ENCODE data around the gene SETD2. TPM values are rescaled to one million over a fixed set of nuclear protein-coding genes. Genes with fewer than 3 reads are reported as not detected.
"Not testable (repeated sequence)": the region's sequence is repeated elsewhere in the genome, so short reads cannot be mapped to it uniquely, and the experiment has no call there.

The SETD2 gene
- polyA plus RNA-seq, 3 donors = 10.8 to 18.8 (median 15.4) TPM

DNA sequence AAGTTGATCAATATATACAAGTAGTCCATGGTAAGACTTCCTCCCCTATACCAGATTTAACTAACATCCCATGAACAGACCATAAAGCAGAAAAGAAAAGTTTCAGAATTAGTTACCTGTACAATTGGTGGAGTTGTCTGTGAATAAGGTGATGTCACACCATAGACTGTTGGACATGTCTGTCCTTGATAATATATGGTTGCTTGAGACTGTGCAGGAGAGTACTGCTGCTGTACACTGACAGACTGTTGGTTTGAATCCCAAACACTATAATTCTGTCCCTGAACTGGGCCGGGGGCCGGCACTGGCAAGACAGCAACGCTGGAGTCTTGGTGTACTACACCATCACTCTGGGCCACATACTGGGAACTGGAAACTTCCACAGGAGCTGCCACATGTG, 107.2 kb downstream of the SETD2 start:
- WGBS, 3 donors = 85 to 96% (median 92%) methylated on average over 3 of the region's 3 CpGs
- H3K27ac ChIP-seq (ENCODE audit: low read depth, low read length) = no peak overlapping the region

DNA sequence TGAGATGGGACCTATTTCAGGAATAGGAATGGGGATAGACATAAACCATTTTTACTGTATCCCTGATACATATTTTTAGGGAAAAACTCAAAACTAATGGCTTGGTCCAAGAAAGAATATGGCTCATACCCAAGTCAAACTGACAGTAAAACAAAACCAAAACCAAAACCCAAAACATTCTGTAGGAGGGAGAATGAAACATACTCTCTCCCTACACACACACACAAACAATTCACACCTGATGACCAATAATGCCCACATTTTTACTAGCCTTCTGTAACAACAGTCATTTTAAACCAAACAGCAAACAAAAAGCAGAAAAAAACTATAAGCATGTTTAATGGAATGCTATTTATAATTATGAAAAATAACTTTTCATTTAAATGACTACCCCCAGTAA, 109.5 kb downstream of the SETD2 start:
- H3K27ac ChIP-seq (ENCODE audit: low read depth, low read length) = no peak overlapping the region

DNA sequence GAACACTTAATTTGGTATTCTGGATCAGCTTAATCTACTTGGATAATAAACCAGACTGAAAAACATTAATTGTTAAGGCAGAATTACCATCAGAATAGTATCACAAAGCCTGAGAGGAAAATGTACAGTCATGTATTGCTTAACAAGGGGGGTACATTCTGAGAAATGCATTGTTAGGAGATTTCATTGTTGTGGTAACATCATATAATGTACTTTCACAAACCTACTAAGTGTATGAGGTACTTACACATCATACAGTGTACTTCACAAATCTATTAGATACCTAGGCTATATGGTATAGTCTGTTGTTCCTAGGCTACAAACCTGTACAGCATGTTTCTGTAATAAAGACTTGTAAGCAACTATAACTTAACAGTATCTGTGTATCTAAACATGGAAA, 116.2 kb downstream of the SETD2 start:
- no peak overlapping the region for H3K27ac ChIP-seq (ENCODE audit: low read depth, low read length)

DNA sequence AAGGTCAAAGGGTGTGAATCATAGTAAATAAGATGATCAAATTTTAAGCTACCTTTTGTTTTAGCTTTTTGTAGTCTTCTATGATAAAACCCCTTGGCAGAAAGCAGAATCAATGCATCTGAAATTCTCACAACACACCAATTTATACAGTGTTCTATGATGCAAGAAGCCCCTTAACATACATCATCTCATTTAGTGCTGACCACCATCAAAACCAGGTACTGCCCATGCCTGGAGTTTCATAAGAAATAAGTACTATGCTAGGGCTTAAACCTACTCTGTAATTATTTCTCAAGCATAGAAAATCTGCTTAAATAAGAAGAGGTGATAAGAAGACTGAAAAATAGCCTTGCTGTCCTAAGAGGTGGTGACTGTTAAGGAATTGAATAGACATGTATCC, 116.8 kb downstream of the SETD2 start:
- no peak overlapping the region for H3K27ac ChIP-seq (ENCODE audit: low read depth, low read length)

DNA sequence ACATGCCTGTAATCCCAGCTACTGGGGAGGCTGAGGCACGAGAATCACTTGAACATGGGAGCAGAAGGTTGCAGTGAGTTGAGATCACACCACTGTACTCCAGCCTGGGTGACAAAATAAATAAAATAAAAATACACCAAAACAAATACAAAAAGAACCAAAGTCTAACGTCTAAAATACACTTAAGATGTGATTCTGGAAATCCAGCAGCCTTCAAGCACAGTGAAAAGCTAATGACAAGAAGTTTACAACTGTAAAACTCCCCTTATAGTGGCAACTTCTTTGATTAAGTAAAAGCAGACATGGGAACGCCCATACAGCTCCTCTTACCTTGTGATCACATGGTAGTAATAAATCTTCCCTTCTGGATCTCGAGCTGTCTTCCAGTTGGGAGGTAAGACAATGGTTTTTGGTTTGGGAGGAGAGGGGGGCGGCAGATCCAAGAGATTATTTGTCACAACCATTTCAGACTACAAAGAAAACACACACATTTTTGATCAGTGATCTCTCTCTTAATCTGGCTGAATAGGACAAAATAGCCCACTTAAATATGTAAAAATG, 121.6 kb downstream of the SETD2 start:
- H3K27ac ChIP-seq (ENCODE audit: low read depth, low read length) = no peak overlapping the region
- WGBS, 3 donors = 82 to 85% (median 82%) methylated on average over 5 of the region's 5 CpGs

DNA sequence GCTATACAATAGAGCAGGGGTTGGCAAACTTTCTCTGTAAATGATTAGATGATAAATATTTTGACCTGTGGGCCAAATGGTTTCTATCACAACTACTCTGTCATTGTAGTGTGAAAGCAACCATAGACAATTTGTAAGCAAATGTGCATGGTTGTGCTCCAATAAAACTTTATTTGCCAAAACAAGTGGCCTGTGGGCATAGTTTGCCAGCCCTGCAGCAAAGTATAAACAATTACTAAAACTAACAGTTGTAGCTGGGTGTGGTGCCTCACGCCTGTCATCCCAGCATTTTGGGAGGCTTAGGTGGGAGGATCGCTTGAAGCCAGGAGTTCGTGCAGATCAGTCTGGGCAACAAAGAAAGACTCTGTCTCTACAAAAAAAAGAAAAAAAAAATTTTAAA, 122.8 kb downstream of the SETD2 start:
- 94 to 99% (median 94%) methylated on average over 3 of the region's 3 CpGs for WGBS, 3 donors
- H3K27ac ChIP-seq (ENCODE audit: low read depth, low read length) = no peak overlapping the region

DNA sequence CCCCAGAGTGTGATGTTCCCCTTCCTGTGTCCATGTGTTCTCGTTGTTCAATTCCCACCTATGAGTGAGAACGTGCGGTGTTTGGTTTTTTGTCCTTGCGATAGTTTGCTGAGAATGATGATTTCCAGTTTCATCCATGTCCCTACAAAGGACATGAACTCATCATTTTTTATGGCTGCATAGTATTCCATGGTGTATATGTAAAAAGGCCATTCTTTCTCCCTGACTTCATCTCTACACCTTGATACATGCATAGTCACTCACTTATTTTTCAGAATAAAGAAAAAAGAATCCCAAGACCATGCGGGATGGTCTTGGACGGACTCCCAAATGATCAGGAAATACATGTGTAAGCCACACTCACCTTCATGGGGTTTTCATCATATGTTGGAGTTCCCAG, 126.6 kb downstream of the SETD2 start:
- WGBS, 3 donors = 48 to 74% (median 73%) methylated on average over 2 to 6 of the region's 6 CpGs
- not testable (repeated sequence) for H3K27ac ChIP-seq (ENCODE audit: low read depth, low read length)

DNA sequence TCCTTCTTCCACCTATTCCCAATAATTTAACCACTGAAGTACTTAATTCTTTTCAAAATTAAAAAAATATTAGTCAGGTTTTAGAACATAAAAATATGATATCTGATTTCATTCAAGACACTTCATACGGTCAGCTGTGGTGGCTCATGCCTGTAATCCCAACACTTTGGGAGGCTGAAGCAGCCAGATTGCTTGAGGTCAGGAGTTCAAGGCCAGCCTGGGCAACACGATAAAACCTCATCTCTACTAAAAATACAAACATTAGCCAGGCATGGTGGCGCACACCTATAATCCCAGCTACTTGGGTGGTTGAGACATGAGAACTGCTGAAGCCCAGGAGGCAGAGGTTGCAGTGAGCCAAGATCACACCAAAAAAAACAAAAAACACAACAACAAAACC, 127.8 kb downstream of the SETD2 start:
- 38 to 76% (median 71%) methylated on average over 3 of the region's 3 CpGs for WGBS, 3 donors
- no peak overlapping the region for H3K27ac ChIP-seq (ENCODE audit: low read depth, low read length)

DNA sequence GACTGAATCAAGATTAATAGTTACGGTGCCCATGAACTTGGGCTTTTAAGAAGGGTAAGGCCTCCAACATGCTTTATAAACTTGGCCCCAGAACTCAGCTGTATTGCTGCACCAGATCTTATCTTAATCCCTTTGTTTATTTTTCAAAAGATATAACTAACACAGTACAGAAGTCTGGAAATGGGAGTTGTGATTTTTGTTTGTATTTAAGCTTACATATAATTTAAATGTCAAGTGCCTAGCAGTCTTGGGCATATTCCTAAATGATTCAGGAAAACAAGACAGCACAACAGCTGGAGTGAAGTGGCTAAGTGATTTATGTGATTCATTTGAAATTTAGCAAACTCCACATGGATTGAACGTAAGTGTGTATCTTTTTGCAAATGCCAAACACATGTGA, 128.3 kb downstream of the SETD2 start:
- no peak overlapping the region for H3K27ac ChIP-seq (ENCODE audit: low read depth, low read length)
- 39 to 88% (median 78%) methylated on average over 2 of the region's 2 CpGs for WGBS, 3 donors

DNA sequence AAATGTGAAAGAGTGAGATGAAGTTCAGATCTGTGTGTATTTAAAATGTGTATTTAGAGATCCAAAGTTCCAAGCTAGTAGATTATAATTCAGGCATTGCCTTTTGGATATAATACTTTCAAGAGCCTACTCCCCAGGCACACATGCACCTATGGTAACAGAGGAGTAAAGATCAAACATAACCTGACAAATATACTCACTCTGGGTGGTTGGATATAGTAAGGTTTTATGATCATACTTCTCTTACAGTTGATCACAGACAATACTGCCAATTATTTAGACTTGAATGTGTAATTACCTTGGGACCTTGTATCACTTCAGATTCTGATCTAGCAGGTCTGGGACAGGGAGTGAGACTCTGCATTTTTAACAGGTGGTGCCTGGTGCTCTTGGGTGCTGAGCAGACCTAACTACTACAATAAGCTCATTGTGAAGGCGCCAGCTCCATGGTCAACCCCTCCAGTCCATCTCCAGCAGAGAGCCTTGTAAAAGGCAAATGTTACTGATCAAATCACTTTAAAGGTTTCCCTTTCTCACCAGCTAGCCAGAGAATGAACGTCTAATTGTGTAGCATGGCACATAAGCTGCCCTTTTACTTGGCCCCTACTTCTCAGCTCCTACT, 128.9 kb downstream of the SETD2 start:
- 63 to 82% (median 68%) methylated on average over 2 of the region's 2 CpGs for WGBS, 3 donors
- no peak overlapping the region for H3K27ac ChIP-seq (ENCODE audit: low read depth, low read length)

DNA sequence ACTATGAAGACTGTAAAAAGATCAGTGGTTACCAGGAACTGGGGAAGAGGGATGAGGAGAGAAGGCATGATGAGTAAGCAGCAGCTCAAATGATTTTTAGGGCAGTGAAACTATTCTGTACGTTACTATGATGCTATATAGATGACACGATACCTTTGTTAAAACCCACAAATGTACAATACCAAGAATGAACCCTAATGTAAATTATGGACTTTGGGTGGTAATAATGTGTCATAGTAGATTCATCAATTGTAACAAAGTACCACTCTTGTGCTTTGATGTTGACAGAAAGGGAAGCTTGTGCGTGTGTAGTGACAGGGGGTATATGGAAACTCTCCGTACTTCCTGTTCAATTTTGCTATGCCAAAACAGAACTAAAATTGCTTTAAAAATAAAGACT, 132.9 kb downstream of the SETD2 start:
- WGBS, 3 donors = 72 to 89% (median 79%) methylated on average over 4 of the region's 4 CpGs

DNA sequence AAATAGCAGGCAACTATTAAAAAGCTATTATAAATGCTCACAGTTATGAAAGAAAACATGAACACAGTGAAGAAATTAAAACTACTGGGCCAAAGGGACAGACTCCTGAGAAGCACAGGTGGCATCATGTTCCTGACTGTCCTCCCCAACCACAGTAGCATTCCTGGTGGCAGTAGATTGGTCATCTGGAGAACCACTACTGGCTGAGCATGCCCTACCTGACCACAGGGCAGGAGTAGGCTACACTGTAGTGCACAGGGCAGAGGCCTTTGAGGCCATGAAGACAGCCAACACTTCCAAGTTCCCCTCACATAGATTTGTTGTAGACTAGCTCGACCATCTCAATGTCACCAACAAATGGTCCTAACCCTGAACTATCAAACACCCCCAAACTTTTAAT, 135.2 kb downstream of the SETD2 start:
- no peak overlapping the region for H3K27ac ChIP-seq (ENCODE audit: low read depth, low read length)
- WGBS, 3 donors = 95 to 100% (median 95%) methylated on average over 1 of the region's 1 CpG

More for the DNA sequence above, 132.9 kb downstream of the SETD2 start:
- not testable (repeated sequence) for H3K27ac ChIP-seq (ENCODE audit: low read depth, low read length)

DNA sequence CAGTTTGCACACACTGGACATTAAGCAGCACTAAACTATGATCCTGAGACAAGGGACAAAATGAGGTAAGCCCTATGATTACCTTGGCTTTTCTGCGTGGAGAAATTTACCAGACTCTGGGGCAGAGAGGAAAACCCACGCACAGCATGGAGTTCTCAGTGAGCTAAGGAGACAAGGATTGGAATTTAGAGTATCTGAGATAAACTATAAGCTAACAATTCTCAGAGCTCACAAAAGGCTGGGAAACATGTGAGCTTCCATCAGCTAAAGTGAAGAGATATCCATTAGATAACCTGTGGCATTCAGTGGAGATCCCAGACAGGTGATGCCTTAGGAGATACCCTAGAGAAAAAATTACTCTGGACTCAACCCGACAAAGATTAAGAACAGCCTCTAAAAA, 135.8 kb downstream of the SETD2 start:
- H3K27ac ChIP-seq (ENCODE audit: low read depth, low read length) = no peak overlapping the region
- 81 to 89% (median 87%) methylated on average over 3 of the region's 3 CpGs for WGBS, 3 donors

DNA sequence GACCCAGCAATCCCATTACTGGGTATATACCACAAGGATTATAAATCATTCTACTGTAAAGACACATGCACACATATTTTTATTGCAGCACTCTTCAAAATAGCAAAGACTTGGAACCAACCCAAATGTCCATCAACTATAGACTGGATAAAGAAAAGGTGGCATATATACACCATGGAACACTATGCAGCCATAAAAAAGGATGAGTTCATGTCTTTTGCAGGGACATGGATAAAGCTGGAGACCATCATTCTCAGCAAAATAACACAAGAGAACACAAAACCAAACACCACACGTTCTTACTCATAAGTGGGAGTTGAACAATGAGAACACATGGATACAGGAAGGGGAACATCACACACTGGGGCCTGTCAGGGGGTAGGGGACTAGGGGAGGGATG, 137.5 kb downstream of the SETD2 start:
- 88 to 100% (median 95%) methylated on average over 1 of the region's 1 CpG for WGBS, 3 donors

DNA sequence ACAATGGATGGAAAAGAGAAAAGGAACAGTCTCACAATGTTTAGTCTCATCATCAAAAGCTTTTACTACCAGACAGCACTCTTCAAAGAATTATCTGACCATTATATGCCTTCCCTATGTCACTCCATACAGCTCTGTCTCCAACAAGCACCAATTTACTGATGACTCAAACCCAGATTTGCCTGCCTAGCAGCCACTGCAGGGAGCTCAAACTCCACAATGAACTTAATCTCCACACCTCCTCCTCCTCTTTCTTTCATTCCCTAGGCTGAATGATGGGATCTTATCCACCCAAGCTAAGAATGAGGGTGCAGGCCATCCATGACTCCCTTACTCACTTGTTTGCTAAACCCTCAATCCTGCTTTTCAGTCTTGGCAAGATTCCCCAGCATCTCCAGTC, 139.0 kb downstream of the SETD2 start:
- no peak overlapping the region for H3K27ac ChIP-seq (ENCODE audit: low read depth, low read length)

More for the DNA sequence above, 137.5 kb downstream of the SETD2 start:
- not testable (repeated sequence) for H3K27ac ChIP-seq (ENCODE audit: low read depth, low read length)

DNA sequence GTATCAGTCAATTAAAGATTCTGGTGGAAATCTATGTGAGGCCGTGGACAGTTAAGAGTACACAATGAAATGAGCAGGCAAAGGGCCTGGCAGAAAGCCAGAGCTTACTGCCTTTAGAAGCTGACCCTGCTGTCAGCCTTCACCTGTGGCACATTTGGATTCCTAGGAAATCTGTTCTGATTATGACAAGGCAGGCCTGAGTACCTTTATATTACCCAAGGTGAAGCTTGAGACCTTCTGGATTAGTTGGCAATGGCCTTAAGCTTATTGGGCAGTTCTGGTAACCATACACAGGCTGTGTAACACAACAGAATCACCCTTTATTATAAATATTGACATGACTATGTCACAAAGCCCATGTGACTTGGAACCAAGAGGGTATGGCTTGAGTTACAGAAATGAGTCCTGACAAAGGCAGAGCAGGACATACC, 141.3 kb downstream of the SETD2 start:
- WGBS, 3 donors = 29 to 53% (median 50%) methylated on average over 1 of the region's 1 CpG
- H3K27ac ChIP-seq (ENCODE audit: low read depth, low read length) = no peak overlapping the region

DNA sequence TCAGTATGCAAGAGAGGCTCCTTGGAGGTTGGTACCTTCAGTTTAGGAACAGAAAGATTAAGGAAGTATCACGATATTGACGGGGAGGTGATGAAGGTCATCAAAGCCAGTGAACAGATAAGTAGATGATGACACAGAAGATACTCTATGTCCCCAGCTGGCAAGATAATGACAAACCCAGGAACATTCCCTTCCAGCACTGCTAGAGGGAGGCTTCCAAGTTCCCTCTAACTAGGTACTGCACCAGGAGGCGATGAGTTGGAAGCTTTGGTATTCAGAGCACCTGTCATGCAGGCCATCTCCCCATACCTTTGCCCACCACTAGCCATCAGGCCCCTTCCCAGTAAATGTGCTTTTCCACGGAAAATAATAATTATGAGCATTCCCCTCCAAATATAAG, 143.6 kb downstream of the SETD2 start:
- H3K27ac ChIP-seq (ENCODE audit: low read depth, low read length) = no peak overlapping the region
- WGBS, 3 donors = 90 to 92% (median 92%) methylated on average over 4 of the region's 4 CpGs

DNA sequence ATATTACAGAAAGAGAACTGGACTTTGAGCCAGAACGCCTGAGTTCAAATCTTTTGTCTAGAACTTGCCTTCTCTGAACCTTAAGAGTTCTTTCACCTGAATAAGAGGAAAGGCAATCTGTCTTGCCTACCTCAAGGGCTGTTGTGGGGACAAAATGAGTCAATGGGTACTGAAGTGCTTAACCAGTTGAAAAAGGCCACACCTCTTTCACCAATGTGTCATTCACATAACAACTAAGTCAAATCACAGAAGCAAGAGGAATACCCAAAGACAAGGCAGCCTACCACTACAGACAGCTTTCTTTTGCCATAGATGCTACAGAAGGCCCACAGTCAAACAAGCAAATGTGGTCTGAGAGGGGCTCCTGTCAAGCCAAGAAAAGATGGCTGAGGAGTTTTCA, 144.7 kb downstream of the SETD2 start:
- H3K27ac ChIP-seq (ENCODE audit: low read depth, low read length) = no peak overlapping the region

DNA sequence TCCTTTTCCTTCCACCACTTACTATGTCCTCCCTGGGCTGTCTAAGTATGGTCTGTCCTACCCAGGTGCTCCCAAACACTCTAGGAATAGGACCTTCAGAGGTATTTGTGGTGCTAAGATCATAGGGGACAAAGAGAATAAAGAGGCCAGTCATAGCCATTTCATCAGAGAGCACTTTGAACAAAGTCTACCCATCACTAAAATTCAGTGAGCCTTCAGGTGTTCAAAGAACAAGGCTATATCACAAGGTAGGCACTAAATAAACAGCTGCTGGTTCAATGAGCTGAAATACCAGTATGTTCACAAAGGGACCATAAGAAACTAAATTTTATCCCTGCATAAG, 145.7 kb downstream of the SETD2 start:
- H3K27ac ChIP-seq (ENCODE audit: low read depth, low read length) = no peak overlapping the region

More for the DNA sequence above, 144.7 kb downstream of the SETD2 start:
- WGBS, 3 donors = 93 to 96% (median 95%) methylated on average over 1 of the region's 1 CpG

DNA sequence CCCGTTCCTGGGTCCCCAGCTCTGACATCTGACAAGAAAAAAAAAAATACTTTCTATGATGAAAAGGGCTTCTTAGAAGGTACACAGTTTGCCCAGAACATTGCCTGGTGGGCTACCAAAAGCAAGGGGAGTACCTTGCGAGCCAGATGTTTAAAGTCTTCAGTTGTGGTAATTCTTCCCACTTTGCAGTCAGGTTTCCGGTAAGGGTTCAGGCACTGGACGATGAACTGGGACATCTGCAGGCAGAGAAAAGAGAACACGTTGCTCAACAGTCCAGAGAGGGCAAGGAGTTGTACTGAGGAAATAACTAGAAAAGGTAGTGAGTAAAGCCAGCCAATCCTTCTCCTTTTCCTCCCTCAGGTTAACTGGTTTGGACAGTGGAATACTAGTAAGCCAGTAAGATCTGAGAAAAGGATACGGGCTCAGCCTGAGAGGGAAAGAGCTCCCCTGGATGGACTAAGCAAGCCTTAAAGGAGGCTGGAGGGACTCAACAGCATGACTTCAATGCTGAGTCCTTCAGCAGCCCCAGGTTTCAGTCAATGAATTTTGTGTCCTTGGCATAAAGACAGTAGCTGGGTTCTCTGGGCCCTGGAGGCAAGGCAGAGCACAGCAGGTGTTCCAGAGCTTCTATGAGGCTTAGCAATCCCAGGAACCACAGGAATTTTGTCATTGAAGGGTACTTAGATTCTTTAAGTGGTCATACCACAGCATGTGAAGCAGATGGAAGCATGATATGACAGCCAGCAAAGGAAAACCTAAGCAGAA, 146.2 kb downstream of the SETD2 start:
- 60 to 88% (median 61%) methylated on average over 6 of the region's 6 CpGs for WGBS, 3 donors
- no peak overlapping the region for H3K27ac ChIP-seq (ENCODE audit: low read depth, low read length)
